H9 (cell line): Measurements from ENCODE around the gene CPE. TPM values are rescaled to one million over a fixed set of nuclear protein-coding genes. Genes with fewer than 3 reads are reported as not detected.

Source experiments
- DNase-seq: peaks from one replicate; pipeline ENCODE4 v3.0.0-alpha.2; 2017
- H2AFZ ChIP-seq: one replicate; pipeline ENCODE4 v1.6.1; 2013; ENCODE audit warnings: mild to moderate bottlenecking, low read length, control low read depth, moderate library complexity
- H2AK5ac ChIP-seq: 2 replicates; pipeline ENCODE4 v1.6.1; 2013; ENCODE audit warnings: low read length, control low read depth, mixed read lengths; ENCODE audit not compliant: insufficient read length
- H2BK120ac ChIP-seq: one replicate; pipeline ENCODE4 v1.6.1; 2013; ENCODE audit warnings: low read depth, mild to moderate bottlenecking, low read length, control low read depth, inconsistent platforms; ENCODE audit not compliant: poor library complexity, severe bottlenecking
- H2BK12ac ChIP-seq: 2 replicates; pipeline ENCODE4 v1.6.1; 2013; ENCODE audit warnings: low read length, control low read depth, mixed read lengths, low read depth; ENCODE audit not compliant: insufficient read length
- H2BK15ac ChIP-seq: 2 replicates; pipeline ENCODE4 v1.6.1; 2013; ENCODE audit warnings: low read depth, low read length, control low read depth
- H2BK20ac ChIP-seq: one replicate; pipeline ENCODE4 v1.6.1; 2013; ENCODE audit warnings: low read depth, mild to moderate bottlenecking, low read length, control low read depth, inconsistent platforms; ENCODE audit not compliant: poor library complexity, severe bottlenecking
- H2BK5ac ChIP-seq: 2 replicates; pipeline ENCODE4 v1.6.1; 2013; ENCODE audit warnings: low read length, control low read depth, mixed read lengths; ENCODE audit not compliant: insufficient read length
- H3K14ac ChIP-seq: 2 replicates; pipeline ENCODE4 v1.6.1; 2013; ENCODE audit warnings: low read length, control low read depth; ENCODE audit not compliant: insufficient read depth
- H3K18ac ChIP-seq: 2 replicates; pipeline ENCODE4 v1.6.1; 2013; ENCODE audit warnings: low read depth, mild to moderate bottlenecking, mixed read lengths, low read length, control low read depth; ENCODE audit not compliant: insufficient read length
- H3K23ac ChIP-seq: 2 replicates; pipeline ENCODE4 v1.6.1; 2013; ENCODE audit warnings: low read length, control low read depth, mixed read lengths, low read depth; ENCODE audit not compliant: insufficient read length
- H3K23me2 ChIP-seq: 2 replicates; pipeline ENCODE4 v1.6.1; 2013; ENCODE audit warnings: low read depth, mild to moderate bottlenecking, mixed read lengths, low read length, control low read depth; ENCODE audit not compliant: insufficient read length, poor library complexity, severe bottlenecking
- H3K27ac ChIP-seq: 2 replicates; pipeline ENCODE4 v1.5.1; 2013; ENCODE audit warnings: low read length, control low read depth, mixed read lengths, low read depth; ENCODE audit not compliant: insufficient read length
- H3K27me3 ChIP-seq: 2 replicates; pipeline ENCODE4 v1.6.1; 2013; ENCODE audit warnings: low read length, control low read depth, inconsistent platforms; ENCODE audit not compliant: insufficient read depth
- H3K4ac ChIP-seq: 2 replicates; pipeline ENCODE4 v1.6.1; 2013; ENCODE audit warnings: low read depth, mild to moderate bottlenecking, control low read depth, inconsistent platforms, low read length, moderate library complexity
- H3K4me1 ChIP-seq: 2 replicates; pipeline ENCODE4 v1.6.1; 2013; ENCODE audit warnings: low read length, control low read depth, inconsistent platforms; ENCODE audit not compliant: insufficient read depth
- H3K4me2 ChIP-seq: 2 replicates; pipeline ENCODE4 v1.6.1; 2013; ENCODE audit warnings: low read length, control low read depth, mixed read lengths; ENCODE audit not compliant: insufficient read length, insufficient read depth
- H3K56ac ChIP-seq: 2 replicates; pipeline ENCODE4 v1.6.1; 2013; ENCODE audit warnings: low read depth, mild to moderate bottlenecking, mixed read lengths, low read length, control low read depth; ENCODE audit not compliant: insufficient read length
- H3K79me1 ChIP-seq: 2 replicates; pipeline ENCODE4 v1.6.1; 2013; ENCODE audit warnings: low read depth, mild to moderate bottlenecking, moderate library complexity, low read length, control low read depth, inconsistent platforms; ENCODE audit not compliant: insufficient read depth, poor library complexity, severe bottlenecking
- H3K79me2 ChIP-seq: 2 replicates; pipeline ENCODE4 v1.6.1; 2013; ENCODE audit warnings: low read length, control low read depth, inconsistent platforms; ENCODE audit not compliant: insufficient read depth
- H3K9ac ChIP-seq: 2 replicates; pipeline ENCODE4 v1.6.1; 2013; ENCODE audit warnings: low read length, control low read depth, mixed read lengths; ENCODE audit not compliant: insufficient read length; ENCODE audit errors: extremely low read depth
- H3K9me3 ChIP-seq: one replicate; pipeline ENCODE4 v1.6.1; 2013; ENCODE audit warnings: low read depth, low read length, inconsistent platforms; ENCODE audit not compliant: control insufficient read depth
- H3T11ph ChIP-seq: one replicate; pipeline ENCODE4 v1.6.1; 2013; ENCODE audit warnings: mild to moderate bottlenecking, low read length, control low read depth, inconsistent platforms
- H4K20me1 ChIP-seq: one replicate; pipeline ENCODE4 v1.6.1; 2013; ENCODE audit not compliant: control insufficient read depth, insufficient read length, insufficient read depth
- H4K5ac ChIP-seq: 2 replicates; pipeline ENCODE4 v1.6.1; 2013; ENCODE audit warnings: low read depth, mild to moderate bottlenecking, mixed read lengths, low read length, control low read depth; ENCODE audit not compliant: insufficient read length
- H4K8ac ChIP-seq: replicated peaks from 2 replicates; pipeline ENCODE4 v1.6.1; 2013; ENCODE audit warnings: low read length, control low read depth, mixed read lengths, low read depth; ENCODE audit not compliant: insufficient read length
- H4K91ac ChIP-seq: 2 replicates; pipeline ENCODE4 v1.6.1; 2013; ENCODE audit warnings: low read depth, mild to moderate bottlenecking, moderate library complexity, mixed read lengths, low read length, control low read depth; ENCODE audit not compliant: insufficient read length
- H3K27ac Mint-ChIP-seq, 3 experiments: 2 replicates in 2 of 3; 3 replicates in 1 of 3; pipeline ENCODE4 v1.8.0; 2020 to 2021; ENCODE audit warnings: mixed read lengths in 3 of 3, mild to moderate bottlenecking in 1 of 3, moderate library complexity in 1 of 3
- H3K27me3 Mint-ChIP-seq: 2 replicates; pipeline ENCODE4 v1.8.0; 2021; ENCODE audit warnings: low read depth, mild to moderate bottlenecking, moderate library complexity, mixed read lengths
- H3K36me3 Mint-ChIP-seq, 3 experiments: 2 replicates in 2 of 3; 3 replicates in 1 of 3; pipeline ENCODE4 v1.8.0; 2020 to 2021; ENCODE audit warnings: low read depth in 3 of 3, mixed read lengths in 3 of 3; ENCODE audit not compliant: insufficient read depth in 1 of 3
- H3K4me1 Mint-ChIP-seq, 2 experiments: 2 replicates each; pipeline ENCODE4 v1.8.0; 2020; ENCODE audit warnings: mixed read lengths in 2 of 2
- H3K4me3 Mint-ChIP-seq, 2 experiments: 2 replicates in 1 of 2; 3 replicates in 1 of 2; pipeline ENCODE4 v1.8.0; 2020 to 2021; ENCODE audit warnings: mild to moderate bottlenecking in 2 of 2, mixed read lengths in 2 of 2, moderate library complexity in 1 of 2
- H3K9me3 Mint-ChIP-seq, 2 experiments: 2 replicates in 1 of 2; 3 replicates in 1 of 2; pipeline ENCODE4 v1.8.0; 2020; ENCODE audit warnings: mild to moderate bottlenecking in 2 of 2, mixed read lengths in 2 of 2, moderate library complexity in 1 of 2
- WGBS: extraction: QIAGEN DNeasy Blood & Tissue Kit; methylation state at CpG from one replicate; pipeline ENCODE4 v1.1.7; 2013; ENCODE audit warnings: missing lambda C conversion rate, low lambda C conversion rate, mixed read lengths; ENCODE audit not compliant: insufficient read length; ENCODE audit errors: extremely low coverage; 5-methylcytosine and 5-hydroxymethylcytosine counted together
- total RNA-seq: library from RNA; stranded (reverse); gene quantifications from 2 replicates; pipeline ENCODE4 v1.2.1, GENCODE V29; 2021
- TF ChIP-seq, protein P1 (sequence below): fragments of 200-600 bp; sonication (generic); conservative IDR thresholded peaks from 3 replicates; pipeline ENCODE4 v1.8.0; 2021; ENCODE audit warnings: antibody characterized with exemption, mild to moderate bottlenecking

CPE gene
- total RNA-seq, 1 experiment from 2014 or later, result 10.0 TPM

DNA sequence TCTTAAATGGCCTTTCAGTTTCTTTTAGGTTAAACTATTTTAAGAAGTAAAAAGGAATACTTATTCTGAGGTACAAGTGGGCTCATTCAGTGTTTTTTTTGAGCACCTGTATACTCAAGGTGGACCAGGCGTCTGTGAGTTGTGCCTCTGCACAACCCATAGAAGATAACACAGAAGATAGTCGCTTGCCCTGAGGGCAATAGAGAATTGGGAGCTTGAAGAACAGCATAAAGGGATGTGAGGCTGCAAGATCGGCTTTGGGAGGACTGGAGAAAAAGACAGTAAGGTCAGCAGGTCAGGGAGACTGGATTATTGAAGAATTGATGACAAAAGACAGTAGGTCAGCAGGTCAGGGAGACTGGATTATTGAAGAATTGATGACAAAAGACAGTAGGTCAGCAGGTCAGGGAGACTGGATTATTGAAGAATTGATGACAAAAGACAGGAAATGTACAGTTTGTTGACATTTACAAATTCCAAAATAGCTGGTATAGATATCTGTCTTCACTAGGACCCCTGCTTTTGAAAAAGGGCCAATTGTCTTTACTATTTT lies 3.1 kb downstream of the CPE start:
- H2BK5ac ChIP-seq, result no peak overlapping the region
- no peak overlapping the region for H2AFZ ChIP-seq
- H3K4me1 ChIP-seq, result no peaks in the 10 kb centered on the region; the same call in 1 of the 2 replicates
- H3K27ac ChIP-seq, result no peak overlapping the region
- no peak overlapping the region for H2BK20ac ChIP-seq
- no peak overlapping the region for H2AK5ac ChIP-seq
- H4K8ac ChIP-seq, result no peak overlapping the region
- no peak overlapping the region for H3T11ph ChIP-seq
- Mint-ChIP-seq H3K4me3 (no peak overlapping the region), H3K27ac (no peak overlapping the region), H3K4me1 (peaks cover 24 to 25% of the 10 kb centered on the region in 2 experiments), H3K9me3 (no peaks in the 10 kb centered on the region), H3K27me3 (peaks cover 39% of the 10 kb centered on the region), H3K36me3 (no peaks in the 10 kb centered on the region)
- H3K14ac ChIP-seq, result no peak overlapping the region
- H3K4ac ChIP-seq, result no peak overlapping the region
- H4K91ac ChIP-seq, result no peak overlapping the region
- H3K56ac ChIP-seq, result no peak overlapping the region
- H3K23ac ChIP-seq, result no peak overlapping the region
- no peaks in the 10 kb centered on the region for H4K20me1 ChIP-seq
- no peak overlapping the region for H3K9ac ChIP-seq
- no peaks in the 10 kb centered on the region for H3K79me2 ChIP-seq
- no peaks in the 10 kb centered on the region for H3K9me3 ChIP-seq
- TF ChIP-seq, protein P1, sequence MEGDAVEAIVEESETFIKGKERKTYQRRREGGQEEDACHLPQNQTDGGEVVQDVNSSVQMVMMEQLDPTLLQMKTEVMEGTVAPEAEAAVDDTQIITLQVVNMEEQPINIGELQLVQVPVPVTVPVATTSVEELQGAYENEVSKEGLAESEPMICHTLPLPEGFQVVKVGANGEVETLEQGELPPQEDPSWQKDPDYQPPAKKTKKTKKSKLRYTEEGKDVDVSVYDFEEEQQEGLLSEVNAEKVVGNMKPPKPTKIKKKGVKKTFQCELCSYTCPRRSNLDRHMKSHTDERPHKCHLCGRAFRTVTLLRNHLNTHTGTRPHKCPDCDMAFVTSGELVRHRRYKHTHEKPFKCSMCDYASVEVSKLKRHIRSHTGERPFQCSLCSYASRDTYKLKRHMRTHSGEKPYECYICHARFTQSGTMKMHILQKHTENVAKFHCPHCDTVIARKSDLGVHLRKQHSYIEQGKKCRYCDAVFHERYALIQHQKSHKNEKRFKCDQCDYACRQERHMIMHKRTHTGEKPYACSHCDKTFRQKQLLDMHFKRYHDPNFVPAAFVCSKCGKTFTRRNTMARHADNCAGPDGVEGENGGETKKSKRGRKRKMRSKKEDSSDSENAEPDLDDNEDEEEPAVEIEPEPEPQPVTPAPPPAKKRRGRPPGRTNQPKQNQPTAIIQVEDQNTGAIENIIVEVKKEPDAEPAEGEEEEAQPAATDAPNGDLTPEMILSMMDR, result no peak
- H2BK120ac ChIP-seq, result no peak overlapping the region
- no peak overlapping the region for H3K18ac ChIP-seq
- H4K5ac ChIP-seq, result no peak overlapping the region
- no peak overlapping the region for H2BK15ac ChIP-seq
- peaks cover 4% of the 10 kb centered on the region; the same call in 1 of the 2 replicates for H3K27me3 ChIP-seq
- WGBS, result no CpG with 5 or more reads among the region's 3 CpGs
- no peak overlapping the region for H2BK12ac ChIP-seq
- no peak for DNase-seq
- peaks cover 10% of the 10 kb centered on the region for H3K23me2 ChIP-seq
- no peak overlapping the region for H3K4me2 ChIP-seq
- no peaks in the 10 kb centered on the region for H3K79me1 ChIP-seq
